GM19395 (cell line): Measurements from ENCODE around the gene NFIB.
A peak's percentile ranks its signal among the peaks of the same experiment; 100 is the strongest.

Experiments
- ATAC-seq: cut with Tn5 transposase; IDR thresholded peaks from one replicate; pipeline ENCODE4 v1.9.1; 2021; ENCODE audit warnings: mild to moderate bottlenecking, moderate library complexity; ENCODE audit not compliant: unreplicated experiment

NFIB gene

DNA sequence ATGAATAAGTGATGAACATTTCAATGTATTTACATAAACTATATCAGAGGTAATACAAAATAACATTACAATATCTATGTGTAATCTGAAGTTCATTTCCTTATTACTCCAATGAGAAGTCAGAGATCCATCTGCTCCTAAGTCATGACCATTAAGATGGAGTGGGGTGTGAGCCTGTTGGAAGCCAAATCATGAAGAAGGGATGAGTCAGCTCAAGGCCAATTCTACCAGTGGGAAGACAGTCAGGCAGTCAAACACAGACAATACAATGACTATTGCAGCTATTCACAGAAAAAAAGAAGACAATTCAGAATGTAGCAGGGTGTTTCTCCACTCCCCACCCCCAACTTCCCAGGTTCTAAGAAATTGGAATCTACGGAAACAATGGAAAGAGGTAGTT lies 155.0 kb downstream of the NFIB start:
- no peak for ATAC-seq

DNA sequence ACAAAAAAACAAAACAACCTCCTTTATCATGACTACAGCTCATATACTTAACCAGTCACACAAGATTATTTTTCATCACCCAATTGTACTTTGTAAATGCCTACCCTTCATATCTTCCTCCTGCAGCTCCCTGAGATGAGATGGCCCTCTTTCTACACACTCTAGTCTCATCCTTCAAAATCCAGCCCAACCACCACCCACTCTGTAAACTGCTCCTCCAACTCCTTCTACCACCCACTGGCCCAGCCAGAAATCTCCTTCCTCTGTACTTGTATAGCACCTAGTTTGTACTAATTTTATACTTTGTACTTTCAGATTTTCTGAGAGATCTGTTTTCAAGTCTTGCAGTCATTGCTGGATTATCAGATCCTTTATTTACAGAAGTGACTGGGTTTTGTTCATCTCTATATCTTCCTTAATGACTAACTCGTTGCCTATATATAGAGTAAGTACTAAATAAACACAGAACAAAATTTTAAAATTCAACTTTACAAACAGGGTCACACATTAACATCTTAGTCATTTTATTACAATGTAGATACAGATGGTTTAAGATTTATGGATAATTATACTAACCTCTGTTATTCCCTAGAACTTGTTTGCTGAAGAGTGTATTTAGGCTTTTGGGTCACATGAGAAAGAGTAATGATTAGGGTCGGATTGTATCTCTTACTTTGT lies 155.7 kb downstream of the NFIB start:
- ATAC-seq: no peak

DNA sequence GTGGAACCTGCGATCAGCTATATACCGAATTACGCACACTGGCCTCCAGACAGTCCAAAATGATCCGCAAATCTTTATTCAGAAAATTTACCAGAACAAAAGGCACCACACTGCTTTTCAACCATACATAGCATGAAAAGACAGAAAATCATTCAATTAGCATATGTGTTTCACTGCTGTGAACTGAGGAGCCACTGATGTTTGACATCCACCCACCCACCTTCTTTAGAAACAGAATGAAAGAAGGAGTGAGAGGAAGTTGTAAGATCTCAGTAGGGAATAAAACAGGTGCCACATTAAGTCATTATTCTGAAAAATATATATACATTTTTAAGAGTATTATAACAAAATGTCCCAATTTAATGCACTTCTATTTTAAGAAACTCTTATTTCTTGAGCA lies 156.8 kb downstream of the NFIB start:
- no peak for ATAC-seq

DNA sequence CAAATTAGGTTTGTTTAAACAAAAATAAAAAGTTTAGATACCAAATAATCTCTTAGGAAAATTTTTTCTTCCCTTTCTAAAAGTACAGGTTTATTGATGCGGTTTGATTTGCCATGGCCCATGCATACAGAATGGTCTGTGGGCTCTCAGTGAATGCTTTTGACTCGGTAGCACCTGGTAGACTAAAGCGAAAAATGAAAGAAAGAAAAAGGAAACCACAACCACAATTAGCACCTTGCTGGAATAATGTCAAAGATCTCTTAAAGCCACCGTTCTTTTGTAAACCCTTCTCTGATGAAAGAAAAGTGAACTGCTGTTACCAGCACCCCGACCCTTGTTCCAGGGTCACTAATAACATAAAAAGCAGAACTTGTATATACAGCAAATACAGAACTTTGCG lies 157.9 kb downstream of the NFIB start:
- ATAC-seq: peak; percentile 98

DNA sequence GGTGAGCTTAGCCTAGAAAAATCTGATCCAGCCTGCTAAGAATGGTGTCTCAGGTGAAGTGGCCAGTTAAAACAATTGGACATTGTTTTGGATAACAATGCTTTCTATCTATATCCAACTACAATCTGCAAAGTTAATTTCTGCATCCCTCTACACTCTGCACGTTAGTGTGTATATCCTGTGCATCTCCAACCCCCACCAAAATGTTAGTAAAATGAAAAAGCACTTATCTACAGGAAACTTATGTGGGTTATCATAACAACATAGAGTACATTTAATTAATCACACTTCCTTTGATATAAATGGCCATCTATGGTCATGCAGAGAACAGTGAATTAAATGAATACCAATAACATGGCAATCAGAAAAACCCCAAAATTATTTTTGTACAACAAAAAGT lies 158.7 kb downstream of the NFIB start:
- ATAC-seq: no peak

DNA sequence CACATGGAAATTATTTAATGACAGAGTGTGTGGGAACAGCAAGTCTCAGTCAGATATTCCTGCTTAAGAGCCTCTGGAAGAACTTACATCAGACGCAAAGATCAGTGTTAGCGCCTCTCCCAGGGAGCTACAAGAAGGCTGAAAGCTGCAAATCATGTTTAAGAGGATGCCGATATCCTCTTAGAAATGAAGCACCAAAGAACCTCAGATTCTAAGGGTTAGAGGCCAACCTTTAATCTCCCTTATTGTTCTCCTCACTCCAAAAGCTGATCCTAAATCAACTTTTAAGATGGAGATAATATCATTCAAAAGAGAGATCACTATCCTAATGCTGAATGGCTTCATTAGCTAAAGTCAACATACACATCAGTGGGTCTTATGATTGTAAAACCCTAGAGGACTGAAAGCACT lies 160.6 kb downstream of the NFIB start:
- ATAC-seq: no peak

DNA sequence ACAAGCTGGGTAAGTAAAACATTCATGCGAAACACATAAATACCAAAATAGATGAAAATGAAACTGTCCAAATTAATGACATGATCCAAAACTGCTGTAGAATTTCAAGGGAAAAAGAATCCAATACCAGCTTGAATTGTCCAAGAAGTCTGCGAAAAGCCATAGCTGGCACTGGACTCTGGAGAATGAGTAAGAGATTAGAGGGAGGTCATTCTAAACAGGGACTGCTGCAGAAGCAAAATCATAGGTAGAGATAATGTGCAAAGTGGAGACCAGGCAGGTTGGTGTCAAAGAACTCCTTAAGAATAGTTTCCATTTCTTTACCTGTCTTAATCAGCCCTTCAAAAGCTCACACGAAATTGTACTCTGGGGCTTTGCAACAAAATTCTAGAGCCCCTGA lies 162.5 kb downstream of the NFIB start:
- ATAC-seq: no peak

DNA sequence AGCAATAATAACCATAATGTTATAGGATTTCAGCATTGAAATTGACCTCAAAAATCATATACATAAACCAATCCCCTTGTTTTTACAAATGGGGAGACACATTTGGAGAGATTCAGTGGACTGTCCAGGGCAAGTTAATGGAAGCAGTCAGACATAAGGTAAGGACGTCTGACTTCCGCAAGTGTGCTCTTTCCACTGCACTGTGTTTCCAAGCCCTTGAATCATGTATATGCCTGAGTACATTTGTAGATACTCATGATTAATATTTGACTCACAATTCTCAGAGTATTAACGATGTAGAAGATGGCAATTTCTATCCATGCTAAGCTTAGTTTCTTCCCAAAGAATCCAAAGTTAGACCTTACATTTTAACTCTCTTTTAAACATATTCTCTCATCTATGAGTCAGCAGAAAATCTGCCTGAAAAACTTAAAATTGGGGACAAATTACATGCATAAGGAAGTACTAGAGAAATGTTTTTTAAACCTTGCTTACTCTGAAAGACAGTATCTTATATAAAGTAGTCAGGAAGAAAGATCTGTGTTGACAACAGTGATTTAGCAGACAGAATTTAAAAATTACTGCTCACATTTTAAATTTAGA lies 165.3 kb downstream of the NFIB start:
- no peak for ATAC-seq

DNA sequence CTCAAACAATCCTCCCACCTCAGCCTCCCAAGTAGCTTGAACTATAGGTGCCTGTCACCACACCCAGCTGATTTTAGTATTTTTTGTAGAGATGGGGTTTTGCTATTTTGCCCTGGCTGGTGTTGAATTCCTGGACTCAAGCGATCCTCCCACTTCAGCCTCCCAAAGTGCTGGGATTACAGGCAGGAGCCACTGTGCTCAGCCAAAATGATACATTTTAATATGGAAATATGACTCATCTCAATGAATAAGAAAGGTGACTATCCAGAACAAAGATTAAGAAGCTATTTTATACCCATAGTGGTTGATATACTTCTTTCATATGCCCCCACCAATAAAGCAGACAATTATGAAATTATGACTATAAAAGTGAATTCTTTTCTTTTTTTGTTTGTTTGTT lies 166.2 kb downstream of the NFIB start:
- no peak for ATAC-seq

DNA sequence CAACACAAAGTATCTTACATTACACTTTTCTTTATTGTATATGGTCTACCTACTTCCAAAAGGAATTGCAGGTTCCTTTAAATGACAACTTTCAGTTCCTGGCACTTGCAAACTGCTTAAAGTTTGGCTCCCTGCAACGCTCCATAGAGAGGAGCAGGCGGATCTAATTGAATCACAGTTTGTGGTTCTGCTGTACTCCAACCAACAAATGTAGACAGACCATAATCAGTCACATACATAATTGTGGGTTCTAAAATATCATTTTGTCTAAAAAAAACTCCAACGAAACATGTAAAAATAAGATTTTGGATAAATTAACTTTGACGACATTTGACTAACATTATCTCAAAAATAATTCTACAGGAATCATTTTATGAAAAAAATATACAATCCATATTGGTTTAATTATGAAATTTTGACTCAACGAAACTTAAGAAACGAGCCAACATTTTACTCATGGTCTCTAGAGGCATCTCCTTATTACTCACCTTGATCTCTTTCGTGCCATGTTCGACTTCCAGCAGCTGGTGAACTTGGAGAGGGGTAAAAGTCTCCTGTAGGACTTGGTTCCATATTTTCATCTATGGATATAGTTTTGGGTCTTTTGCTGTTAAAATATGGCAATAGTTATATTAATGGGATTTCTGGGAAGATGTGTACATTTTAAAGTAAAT lies 167.6 kb downstream of the NFIB start:
- no peak for ATAC-seq

DNA sequence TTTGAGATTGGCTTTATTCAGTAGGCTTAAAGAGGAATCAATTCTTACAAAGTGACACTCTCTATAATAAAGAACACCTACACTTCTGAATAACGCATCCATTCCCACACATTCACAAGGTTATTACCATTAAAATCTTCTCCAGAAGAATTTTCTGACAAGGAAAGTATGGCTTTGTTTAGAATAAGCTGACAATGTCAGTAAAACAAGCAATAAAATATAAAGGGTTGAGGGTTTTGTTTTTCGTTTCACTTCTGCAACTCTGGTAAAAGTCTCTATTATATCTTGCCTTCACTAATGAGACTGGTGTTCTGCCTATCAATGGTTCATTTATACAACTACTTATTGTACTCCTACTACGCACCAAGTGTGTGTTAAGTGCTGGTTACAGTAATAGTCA lies 169.7 kb downstream of the NFIB start:
- no peak for ATAC-seq

DNA sequence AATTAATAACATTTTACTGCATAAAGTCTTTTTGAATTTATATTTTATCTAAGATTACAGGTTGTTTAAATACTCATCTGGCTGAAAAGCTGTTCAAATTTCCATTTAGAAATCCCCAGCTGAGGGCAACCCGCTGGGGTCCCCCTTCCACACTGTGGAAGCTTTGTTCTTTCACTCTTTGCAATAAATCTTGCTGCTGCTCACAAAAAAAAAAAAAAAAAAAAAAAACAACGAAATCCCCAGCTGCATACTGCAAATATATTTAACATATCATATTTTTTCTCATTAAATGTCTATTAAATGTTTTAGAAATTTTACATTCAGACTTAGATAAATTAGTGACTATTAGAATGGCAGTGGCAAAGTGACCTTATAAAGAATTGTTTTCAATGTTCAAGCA lies 172.2 kb downstream of the NFIB start:
- no peak for ATAC-seq

DNA sequence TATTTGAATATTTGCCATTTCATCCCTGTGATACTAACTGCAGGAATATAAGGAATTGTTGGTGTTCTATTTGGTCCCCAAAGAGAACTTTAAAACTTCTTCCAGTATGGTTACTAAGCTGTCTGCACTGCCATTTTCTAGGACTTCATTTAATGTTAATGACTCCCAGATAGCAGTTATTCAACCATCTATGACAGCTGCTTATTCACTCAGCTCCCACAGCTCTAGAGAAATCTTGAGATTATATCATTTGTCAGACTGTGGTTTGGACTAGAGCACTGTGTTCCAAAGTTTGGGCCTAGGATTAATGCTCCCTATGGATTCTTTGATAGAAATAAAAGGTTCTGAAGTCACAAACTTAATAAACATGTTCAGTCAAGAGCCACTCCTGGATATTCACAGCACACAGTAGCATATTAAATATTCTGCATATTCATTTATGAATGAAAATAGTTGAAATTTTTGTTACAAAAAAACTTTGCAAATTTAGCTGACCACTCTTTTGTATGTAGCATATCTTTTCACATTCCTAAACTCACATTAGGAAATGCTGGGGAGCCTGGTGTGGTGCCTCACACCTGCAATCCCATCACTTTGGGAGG lies 173.7 kb downstream of the NFIB start:
- ATAC-seq: no peak

DNA sequence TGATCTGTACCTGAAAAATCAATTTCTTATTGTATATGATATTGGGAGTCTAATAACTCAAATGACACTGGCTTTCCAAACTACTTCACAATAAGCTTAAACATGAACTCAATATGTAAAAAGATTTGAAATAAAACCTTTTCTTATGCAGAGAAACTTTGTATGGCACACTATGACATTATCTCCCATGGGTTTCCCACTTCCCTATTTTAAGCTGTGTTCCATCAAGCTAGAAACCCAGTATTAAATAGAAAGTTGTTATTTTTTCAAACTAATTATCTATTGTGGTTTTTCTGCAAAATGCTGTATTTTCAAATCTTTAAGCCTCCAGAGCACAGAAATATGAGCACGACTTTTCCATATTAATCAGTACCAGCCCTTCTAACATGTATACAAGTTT lies 174.7 kb downstream of the NFIB start:
- ATAC-seq: no peak

DNA sequence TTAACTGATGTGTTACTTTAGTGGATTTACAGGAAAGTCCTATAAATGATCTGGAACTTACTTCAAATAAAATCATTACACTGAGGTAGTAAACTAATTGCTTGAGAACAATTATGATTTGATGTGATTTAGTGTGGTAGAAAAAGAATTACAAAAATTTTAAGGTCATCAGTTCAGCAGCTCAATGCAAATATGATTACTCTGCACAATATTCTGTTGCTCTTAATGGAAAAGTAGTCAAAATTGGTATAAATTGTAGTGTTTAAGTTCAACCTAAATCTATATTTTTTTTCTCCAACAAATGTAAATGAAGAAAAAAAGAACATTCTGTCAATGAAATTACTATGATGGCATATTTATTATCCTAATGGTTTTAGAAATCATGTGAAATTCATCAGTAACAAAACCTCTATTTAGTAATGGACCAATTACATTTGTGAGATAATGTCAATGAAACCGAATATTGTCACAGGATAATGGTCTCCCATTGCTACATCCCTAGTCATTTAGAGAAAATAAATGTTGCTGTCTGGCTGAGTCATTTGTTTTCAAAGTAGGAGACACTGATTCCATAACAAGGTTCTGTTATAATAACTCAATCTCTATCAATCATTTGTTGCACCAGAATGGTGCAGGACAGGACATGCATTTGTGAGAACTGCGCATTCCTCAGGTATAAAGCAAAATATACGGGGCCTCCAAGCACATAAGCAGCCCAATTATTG lies 177.1 kb downstream of the NFIB start:
- ATAC-seq: no peak

DNA sequence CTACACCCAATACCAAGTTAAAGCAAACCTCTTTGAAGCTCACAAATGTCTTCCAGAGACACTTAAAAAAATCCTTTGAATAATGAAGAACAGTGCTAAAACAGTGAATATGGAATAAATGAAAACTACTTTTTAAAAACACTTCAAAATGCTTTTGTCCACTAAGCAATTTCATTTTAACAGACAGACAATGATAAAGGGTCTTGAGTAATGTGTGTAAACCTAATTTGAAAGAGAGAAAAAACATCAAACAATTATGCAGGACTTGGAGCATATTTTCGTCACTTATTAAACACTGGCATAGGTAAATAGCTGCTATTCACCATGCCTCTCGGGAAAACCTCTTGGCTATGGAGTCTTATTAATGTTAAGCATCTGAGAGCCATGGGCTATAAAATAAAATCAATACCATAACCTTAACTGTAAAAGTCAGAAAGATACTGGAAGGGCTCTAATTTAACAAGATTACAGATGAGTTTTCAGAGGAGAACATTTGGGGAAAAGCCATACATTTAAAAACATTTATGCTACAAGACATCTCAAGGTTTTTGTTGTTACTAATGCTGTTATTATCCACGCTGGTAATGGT lies 177.8 kb downstream of the NFIB start:
- no peak for ATAC-seq

DNA sequence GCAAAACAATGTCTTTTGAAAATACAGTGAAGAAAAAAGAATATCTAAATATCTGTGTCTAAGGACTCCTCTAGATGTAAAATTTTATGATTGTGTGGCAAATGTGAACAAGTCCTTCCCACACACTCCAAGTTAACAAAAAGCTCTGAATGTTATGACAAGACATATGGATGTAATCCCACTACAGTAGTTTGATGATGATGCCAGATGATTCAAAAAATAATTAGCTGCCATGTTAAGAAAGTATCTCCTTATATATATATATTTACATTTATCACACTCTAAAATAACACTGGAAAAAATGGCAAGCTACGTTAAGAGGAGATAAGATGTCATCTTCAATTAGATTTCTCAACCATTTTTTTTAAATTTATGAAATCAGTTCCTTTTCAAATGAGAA lies 178.5 kb downstream of the NFIB start:
- ATAC-seq: no peak

DNA sequence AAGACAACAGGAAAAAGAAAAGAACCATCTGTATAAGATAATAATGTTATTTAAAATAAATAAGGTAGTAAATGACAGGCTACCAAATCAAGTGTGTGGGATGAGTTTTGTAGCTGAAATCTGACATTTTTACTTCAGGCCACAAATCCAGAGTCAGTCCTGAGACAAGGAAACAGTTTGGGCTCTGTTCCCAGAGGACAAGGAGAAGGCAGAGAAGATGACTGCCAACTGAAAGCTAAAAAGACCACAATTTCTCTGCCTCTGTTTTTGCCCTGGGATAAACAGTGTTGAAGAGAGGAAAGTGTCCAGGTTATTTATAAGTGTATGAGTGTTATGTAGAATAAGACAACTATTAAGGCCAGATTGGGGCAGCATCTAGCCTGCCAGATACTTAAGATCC lies 180.5 kb downstream of the NFIB start:
- ATAC-seq: no peak

DNA sequence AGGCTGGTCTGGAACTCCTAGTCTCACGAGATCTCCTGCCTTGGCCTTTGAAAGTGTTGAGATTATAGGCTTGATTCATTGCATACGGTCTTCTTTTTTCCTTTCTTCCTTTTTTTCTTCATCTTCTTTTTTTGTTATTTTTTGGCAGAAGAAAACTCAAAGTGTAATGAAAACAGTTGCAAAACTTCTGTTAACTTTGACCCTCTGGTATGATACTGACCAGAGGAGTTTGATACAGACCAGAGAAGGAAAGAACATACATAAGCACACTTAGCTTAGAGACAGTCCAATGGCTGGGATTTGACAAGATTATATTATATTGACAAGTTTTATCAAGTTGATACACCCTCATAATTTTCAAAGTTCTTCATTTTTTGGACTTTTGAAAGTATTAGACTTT lies 181.2 kb downstream of the NFIB start:
- ATAC-seq: no peak

DNA sequence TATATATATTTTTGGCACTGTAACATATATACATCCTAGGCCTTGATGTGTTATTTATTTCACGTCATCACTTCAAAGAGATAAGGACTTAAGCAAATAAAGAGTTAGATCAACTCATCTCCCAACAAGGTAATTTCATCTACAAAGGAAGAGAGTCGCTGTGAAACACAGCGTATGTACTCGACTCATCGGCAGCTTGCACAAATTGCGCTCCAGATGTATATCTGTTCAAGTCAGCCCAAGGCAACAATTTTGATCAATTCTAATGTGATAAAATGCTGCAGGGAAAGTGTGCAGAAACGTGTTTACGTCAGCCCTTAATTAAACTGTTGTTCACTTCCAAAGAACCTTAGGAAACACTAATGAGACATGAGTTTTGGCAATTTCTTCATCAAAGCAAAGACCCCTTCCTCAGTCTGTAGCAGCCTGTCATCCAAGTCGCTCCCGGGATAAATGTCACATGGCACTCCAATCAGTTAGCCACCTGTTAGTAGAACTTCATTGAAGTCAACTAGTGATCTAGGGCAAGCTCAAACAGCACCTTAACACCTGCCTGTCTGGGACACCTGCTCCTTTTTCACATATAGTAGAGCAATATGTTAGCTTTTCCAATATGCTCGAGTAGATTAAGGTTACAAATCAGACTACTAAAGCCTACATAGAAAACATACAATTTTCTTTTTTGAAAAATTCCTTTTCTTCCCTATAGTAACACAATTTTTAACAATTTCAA lies 182.4 kb downstream of the NFIB start:
- no peak for ATAC-seq
